ENCODE results near the gene THYN1. TPM values are rescaled to one million over a fixed set of nuclear protein-coding genes. Genes with fewer than 3 reads are reported as not detected.
"Not testable (repeated sequence)": the region's sequence is repeated elsewhere in the genome, so short reads cannot be mapped to it uniquely, and the experiment has no call there.

The THYN1 gene
- total RNA-seq, 4 donors from 2014 or later, result 37.8 to 62.7 (median 52.3) TPM

DNA sequence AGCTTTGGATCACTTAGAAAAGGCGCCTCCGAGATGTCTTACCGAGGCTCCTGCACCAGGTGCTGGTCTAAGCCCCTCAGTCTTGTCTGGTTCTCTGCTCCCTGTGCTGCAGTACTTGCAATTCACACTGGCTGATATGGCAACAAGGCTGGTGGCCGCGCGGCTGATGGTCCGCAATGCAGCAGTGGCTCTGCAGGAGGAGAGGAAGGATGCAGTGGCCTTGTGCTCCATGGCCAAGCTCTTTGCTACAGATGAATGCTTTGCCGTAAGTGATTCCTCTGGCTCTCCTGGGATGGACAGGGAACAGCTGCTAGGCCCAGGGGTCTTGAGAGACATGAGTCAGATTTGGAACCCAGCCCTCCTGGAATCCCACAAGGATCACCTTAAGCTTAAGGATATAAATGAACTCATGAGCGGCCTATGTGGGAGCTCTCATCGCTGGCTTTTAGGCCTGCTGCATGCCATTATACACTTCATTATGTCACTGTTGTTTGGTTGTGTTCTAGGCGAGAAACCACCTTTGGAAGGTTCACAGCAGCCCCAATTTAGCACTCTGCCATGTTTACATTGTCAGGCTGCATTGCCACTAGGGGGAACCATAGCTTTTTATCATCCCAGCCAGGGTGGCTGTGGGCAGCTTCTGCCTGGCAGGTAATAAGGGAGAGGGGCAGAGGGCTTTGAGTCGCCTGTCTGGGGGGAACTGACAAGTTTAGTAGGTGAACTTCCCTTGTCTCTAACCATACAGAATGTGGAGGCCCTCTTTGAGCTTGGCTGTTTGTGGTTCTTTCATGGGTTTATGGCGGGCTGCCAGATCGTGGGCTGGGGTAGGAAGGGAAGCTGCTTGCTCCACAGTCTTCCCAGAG, 8.7 kb upstream of the THYN1 start:
- Histone ChIP-seq H3K27ac (no peak overlapping the region), H3K27me3 (no peaks in the 10 kb centered on the region), H3K4me1 (no peaks in the 10 kb centered on the region), H3K36me3 (peaks cover 0 to 75% (median 0%) of the 10 kb centered on the region in 3 donors), H3K4me3 (no peak overlapping the region), H3K9me3 (no peaks in the 10 kb centered on the region)
- no peak for TF ChIP-seq POLR2A (IDR thresholded peaks at IDR 0.05)
- TF ChIP-seq CTCF (IDR thresholded peaks at IDR 0.05), result peak in 4 of 6 experiments; percentile 23 to 47 (median 40)
- DNase-seq, result no peak

- TF ChIP-seq POLR2A (IDR thresholded peaks at IDR 0.05) (no peak), CTCF (IDR thresholded peaks at IDR 0.05) (no peak)
- H3K9me3 ChIP-seq, result no peaks in the 10 kb centered on the region
- H3K27ac ChIP-seq, result no peak overlapping the region
- no peaks in the 10 kb centered on the region for H3K27me3 ChIP-seq
- H3K4me1 ChIP-seq, result no peaks in the 10 kb centered on the region
- H3K36me3 ChIP-seq, result peaks cover 0 to 76% (median 0%) of the 10 kb centered on the region in 3 donors
- H3K4me3 ChIP-seq, result no peak overlapping the region
- no peak for DNase-seq
These were observed 7.8 kb upstream of the THYN1 start for GRCh38 chr11:134260983-134261382.

GRCh38 chr11:134260503-134260902, 7.4 kb upstream of the THYN1 start:
- Histone ChIP-seq H3K27me3 (no peaks in the 10 kb centered on the region), H3K4me3 (no peak overlapping the region), H3K27ac (no peak overlapping the region), H3K9me3 (no peaks in the 10 kb centered on the region), H3K4me1 (no peaks in the 10 kb centered on the region), H3K36me3 (peaks cover 0 to 76% (median 0%) of the 10 kb centered on the region in 3 donors)
- no peak for TF ChIP-seq POLR2A (IDR thresholded peaks at IDR 0.05)
- no peak for TF ChIP-seq CTCF (IDR thresholded peaks at IDR 0.05)
- no peak for DNase-seq

DNA sequence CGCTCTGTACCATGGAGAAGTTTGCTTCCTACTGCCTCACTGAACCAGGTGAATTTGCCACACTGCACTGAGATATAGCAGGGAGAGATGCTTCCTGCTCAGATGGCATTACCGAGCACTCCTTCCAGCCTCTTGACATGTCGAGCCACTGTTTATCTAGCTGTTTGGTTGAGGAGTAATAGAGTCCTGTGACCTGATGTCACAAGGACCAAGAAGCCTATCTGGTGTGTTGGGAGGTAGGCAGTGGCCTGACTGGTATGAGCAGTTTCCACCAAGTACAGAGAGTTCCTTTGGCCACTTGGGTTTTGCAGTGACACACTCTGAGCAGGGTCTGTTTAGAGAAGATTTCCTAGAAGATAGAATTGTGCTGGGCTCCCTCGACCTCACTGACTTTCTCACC, 5.4 kb upstream of the THYN1 start:
- Histone ChIP-seq H3K27ac (no peak overlapping the region), H3K36me3 (peaks cover 0 to 64% (median 0%) of the 10 kb centered on the region in 3 donors)

GRCh38 chr11:134257101-134257500, 3.9 kb upstream of the THYN1 start:
- no peak overlapping the region for H3K27ac ChIP-seq
- no peak overlapping the region for H3K4me3 ChIP-seq
- no peak for TF ChIP-seq CTCF (IDR thresholded peaks at IDR 0.05)
- no peak for TF ChIP-seq POLR2A (IDR thresholded peaks at IDR 0.05)
- H3K36me3 ChIP-seq, result peaks cover 0 to 49% (median 0%) of the 10 kb centered on the region in 3 donors
- H3K4me1 ChIP-seq, result peaks cover 0 to 14% (median 3%) of the 10 kb centered on the region in 4 donors
- no peak for DNase-seq
- no peaks in the 10 kb centered on the region for H3K27me3 ChIP-seq
- H3K9me3 ChIP-seq, result no peaks in the 10 kb centered on the region

More for the DNA sequence above, 5.4 kb upstream of the THYN1 start:
- DNase-seq, result peak in 1 of 3 donors; percentile 19
- no peak for TF ChIP-seq POLR2A (IDR thresholded peaks at IDR 0.05)
- no peak for TF ChIP-seq CTCF (IDR thresholded peaks at IDR 0.05)
- no peaks in the 10 kb centered on the region for H3K27me3 ChIP-seq
- H3K9me3 ChIP-seq, result no peaks in the 10 kb centered on the region
- no peak overlapping the region for H3K4me3 ChIP-seq
- H3K4me1 ChIP-seq, result peaks cover 0 to 7% (median 3%) of the 10 kb centered on the region in 4 donors

- H3K9me3 ChIP-seq, H3K27ac ChIP-seq, DNase-seq, H3K27me3 ChIP-seq, H3K4me3 ChIP-seq: not testable (repeated sequence)
- Histone ChIP-seq H3K36me3 (peaks cover 0 to 39% (median 0%) of the 10 kb centered on the region in 3 donors), H3K4me1 (peaks cover 0 to 21% (median 3%) of the 10 kb centered on the region in 4 donors)
These were observed 2.0 kb upstream of the THYN1 start for GRCh38 chr11:134255184-134255561.

Data from Peyer's patch (tissue), 4 donors.